Measurements from ENCODE around the gene LMOD2.

- TF ChIP-seq CTCF (conservative IDR thresholded peaks at IDR 0.05) (no peak), ZFX (IDR thresholded peaks at IDR 0.05) (no peak)
Measured at GRCh38 chr7:123687161-123687560, 31.5 kb downstream of the LMOD2 start.
